BJ (cell line): Measurements from ENCODE around the gene DGKQ. TPM values are rescaled to one million over a fixed set of nuclear protein-coding genes. Genes with fewer than 3 reads are reported as not detected.

ENCODE experiments used
- CTCF ChIA-PET: fragments of 350-600 bp; formaldehyde crosslinking; extraction: SDS; loops from one replicate; lab custom pipeline; 2021; ENCODE audit warnings: antibody characterized with exemption, inconsistent platforms; lab: Yijun Ruan, JAX
- POLR2A ChIA-PET: fragments of 300-600 bp; sonication (Branson Sonifier 250); formaldehyde crosslinking; extraction: SDS; loops from one replicate; lab custom pipeline; 2021; ENCODE audit warnings: antibody characterized with exemption; lab: Charles Lee
- DNase-seq: peaks from one replicate; pipeline ENCODE4 v3.0.0-alpha.2; 2011; ENCODE audit warnings: low read depth
- H3K27me3 ChIP-seq: 2 replicates; pipeline ENCODE4 v1.6.0; 2011; ENCODE audit warnings: low read length; ENCODE audit not compliant: control insufficient read depth, insufficient read depth
- H3K36me3 ChIP-seq: 2 replicates; pipeline ENCODE4 v1.5.1; 2011; ENCODE audit warnings: low read length; ENCODE audit not compliant: control insufficient read depth, insufficient read depth
- H3K4me3 ChIP-seq: 2 replicates; pipeline ENCODE4 v1.5.1; 2011; ENCODE audit warnings: low read depth, mild to moderate bottlenecking, control low read depth, low read length
- polyA plus RNA-seq: library from polyadenylated mRNA; depleted of rRNA; stranded (reverse); fragments of >200 nt; gene quantifications from 2 replicates; pipeline ENCODE4 v1.2.3, GENCODE V29; 2011
- TF ChIP-seq, protein P1 (sequence below): IDR thresholded peaks from 2 replicates; pipeline ENCODE4 v1.5.1; 2011; ENCODE audit warnings: low read depth, mild to moderate bottlenecking, control low read depth, inconsistent platforms, low read length, moderate library complexity; ENCODE audit not compliant: insufficient read depth

DGKQ gene
- polyA plus RNA-seq, 1 experiment: 6.5 TPM

DNA sequence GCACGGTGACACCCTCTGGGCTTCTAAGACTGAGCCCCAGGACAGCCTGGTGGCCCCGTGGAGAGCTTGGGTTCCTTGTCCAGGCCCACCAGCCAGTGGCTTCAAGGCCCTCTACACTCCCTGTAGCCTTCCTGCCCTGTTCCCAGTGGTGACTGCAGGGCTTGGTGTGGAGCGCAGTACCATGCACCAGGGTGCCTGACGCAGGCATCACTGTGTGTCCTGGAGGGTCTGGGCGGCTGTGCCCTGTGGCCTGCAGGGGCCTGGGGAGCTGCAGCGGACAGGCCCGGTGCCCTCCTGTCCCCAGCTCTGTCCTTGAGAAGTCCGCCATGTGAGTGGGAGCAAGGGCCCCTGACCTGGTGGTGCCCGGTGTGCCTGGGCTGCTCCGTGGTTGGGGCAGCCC lies 42.4 kb upstream of the DGKQ start:
- Histone ChIP-seq H3K4me3 (no peak overlapping the region), H3K36me3 (no peaks in the 10 kb centered on the region; the same call in 1 of the 2 replicates), H3K27me3 (no peaks in the 10 kb centered on the region)
- TF ChIP-seq, protein P1, sequence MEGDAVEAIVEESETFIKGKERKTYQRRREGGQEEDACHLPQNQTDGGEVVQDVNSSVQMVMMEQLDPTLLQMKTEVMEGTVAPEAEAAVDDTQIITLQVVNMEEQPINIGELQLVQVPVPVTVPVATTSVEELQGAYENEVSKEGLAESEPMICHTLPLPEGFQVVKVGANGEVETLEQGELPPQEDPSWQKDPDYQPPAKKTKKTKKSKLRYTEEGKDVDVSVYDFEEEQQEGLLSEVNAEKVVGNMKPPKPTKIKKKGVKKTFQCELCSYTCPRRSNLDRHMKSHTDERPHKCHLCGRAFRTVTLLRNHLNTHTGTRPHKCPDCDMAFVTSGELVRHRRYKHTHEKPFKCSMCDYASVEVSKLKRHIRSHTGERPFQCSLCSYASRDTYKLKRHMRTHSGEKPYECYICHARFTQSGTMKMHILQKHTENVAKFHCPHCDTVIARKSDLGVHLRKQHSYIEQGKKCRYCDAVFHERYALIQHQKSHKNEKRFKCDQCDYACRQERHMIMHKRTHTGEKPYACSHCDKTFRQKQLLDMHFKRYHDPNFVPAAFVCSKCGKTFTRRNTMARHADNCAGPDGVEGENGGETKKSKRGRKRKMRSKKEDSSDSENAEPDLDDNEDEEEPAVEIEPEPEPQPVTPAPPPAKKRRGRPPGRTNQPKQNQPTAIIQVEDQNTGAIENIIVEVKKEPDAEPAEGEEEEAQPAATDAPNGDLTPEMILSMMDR: no peak
- POLR2A ChIA-PET: no interaction called here
- CTCF ChIA-PET: no interaction called here
- DNase-seq: no peak

DNA sequence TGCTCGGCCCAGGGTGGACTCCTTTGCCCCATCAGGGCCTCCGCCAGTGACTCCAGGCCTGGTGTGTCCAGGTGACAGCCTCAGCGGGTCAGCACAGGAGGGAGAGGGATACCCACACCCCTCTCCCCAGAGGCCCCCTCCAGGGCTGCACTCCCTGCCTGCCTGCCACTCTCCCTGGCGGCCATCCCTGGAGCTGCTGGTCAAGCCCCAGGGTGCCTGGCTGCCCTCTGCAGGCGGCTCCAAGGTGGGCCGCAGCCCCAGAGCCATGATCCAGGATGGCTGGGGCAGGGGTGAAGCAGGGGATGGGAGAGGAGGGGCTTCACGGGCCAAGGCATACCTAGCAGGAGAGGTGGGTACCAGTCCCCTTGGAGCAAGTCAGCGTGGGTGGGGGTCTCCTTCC lies 41.8 kb upstream of the DGKQ start:
- ChIA-PET CTCF (no interaction called here), POLR2A (no interaction called here)
- TF ChIP-seq, protein P1: peak; percentile 3; the same call in 1 of the 2 replicates
- Histone ChIP-seq H3K27me3 (no peaks in the 10 kb centered on the region), H3K4me3 (no peak overlapping the region), H3K36me3 (no peaks in the 10 kb centered on the region; the same call in 1 of the 2 replicates)
- no peak for DNase-seq

DNA sequence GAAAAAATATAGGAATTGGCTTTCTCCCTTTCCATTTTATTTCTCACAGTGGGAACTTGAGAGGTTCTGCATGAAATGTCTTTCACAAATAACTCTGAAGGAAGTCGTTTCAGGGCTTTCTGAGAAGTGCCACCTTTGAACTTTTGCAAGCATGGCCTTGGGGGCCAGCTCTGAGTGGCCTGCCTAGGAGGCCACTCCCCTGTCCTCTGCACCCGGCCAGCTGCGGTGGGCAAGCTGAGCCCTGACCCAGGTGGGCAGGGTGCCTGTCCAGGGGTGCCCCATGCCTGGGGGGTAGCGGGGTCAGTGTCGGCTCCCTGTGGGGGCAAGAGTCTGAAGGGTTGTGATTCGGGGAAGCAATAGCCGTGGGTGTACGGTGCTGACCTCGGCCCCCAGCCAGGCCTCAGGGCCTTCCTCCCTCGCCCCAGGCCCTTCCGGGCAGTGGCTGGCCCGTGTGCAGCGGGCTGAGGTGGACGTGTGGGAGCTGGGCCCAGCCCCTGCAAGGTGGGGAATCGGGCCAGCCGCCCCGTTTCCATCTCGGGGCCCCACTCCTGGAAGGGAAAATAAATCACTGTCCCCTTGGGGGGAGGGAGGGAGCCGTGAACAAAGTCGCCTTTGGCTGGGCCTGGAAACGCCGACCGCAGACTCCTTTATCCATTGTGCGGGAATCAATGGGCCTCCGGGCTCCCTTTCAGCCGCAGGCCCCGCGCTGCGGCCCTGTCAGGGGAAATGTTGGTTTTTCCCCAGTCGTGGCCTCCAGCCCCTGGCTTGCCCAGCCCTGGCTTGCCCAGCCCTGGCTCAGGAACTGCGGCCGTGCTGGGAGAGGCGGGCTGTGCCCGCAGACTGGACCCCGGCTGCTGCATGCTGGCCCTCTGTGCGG lies 41.2 kb upstream of the DGKQ start:
- no peaks in the 10 kb centered on the region for H3K27me3 ChIP-seq
- H3K4me3 ChIP-seq: no peak overlapping the region
- TF ChIP-seq, protein P1: no peak
- POLR2A ChIA-PET: no interaction called here
- DNase-seq: no peak
- CTCF ChIA-PET: no interaction called here
- H3K36me3 ChIP-seq: no peaks in the 10 kb centered on the region; the same call in 1 of the 2 replicates

DNA sequence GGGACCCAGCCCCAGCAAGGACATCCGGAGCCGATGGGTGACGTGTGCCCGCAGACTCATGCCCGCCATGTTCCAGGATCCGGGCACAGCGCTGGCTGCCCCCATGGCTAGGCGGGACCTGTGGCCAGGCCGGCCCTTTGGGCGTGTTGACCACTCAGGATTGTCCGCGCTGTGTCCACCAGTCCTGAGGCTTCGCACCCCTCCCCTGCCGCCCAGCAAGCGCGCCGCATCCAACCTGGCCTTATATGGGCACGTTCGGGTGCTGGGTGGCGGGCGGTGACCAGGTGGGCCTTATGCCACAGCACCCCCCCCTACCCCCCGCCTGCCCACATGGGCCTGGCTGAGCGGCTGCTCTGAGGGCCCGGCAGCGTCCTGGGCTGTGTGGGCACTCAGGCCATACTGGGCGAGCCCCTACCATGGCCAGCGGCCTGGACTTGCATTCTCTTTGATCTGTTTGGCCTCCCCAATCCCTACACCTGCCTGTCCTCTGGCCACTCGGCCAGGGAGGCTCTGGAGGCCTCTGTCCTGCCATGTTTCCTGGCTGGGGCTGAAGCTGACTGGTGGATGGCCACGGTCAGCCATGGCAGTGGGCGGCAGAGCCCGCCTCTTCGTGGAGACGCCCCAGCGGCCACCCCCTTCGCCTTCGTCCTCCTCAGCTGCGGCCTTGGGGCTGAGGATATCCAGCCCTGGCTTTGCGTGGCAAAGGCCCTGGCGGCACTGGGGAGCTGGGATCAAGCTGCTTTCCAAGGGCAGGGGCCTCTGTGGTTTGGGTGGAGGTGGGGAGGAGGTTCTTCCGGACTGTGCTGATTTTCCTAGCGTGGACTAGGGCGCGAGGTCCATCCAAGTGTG lies 40.1 kb upstream of the DGKQ start:
- Histone ChIP-seq H3K36me3 (no peaks in the 10 kb centered on the region; the same call in 1 of the 2 replicates), H3K4me3 (no peak overlapping the region), H3K27me3 (peaks cover 2% of the 10 kb centered on the region; the same call in 1 of the 2 replicates)
- DNase-seq: no peak
- ChIA-PET POLR2A (no interaction called here), CTCF (no interaction called here)
- TF ChIP-seq, protein P1: no peak
